Endothelial cell of umbilical vein (primary cell): ENCODE measurements around the gene HBEGF. TPM values are rescaled to one million over a fixed set of nuclear protein-coding genes. Genes with fewer than 3 reads are reported as not detected.

Experiments used
- BruUV-seq: library from RNA; stranded (reverse); fragments of 400-500 nt; replicated peaks from 2 replicates; lab custom pipeline; 2021; lab: Mats Ljungman, UMichigan
- CTCF ChIA-PET: fragments of 300-600, 350-600 bp; sonication (Branson Sonifier 250); formaldehyde crosslinking; loops from one replicate; lab custom pipeline; 2021; ENCODE audit warnings: antibody characterized with exemption, inconsistent platforms; lab: Charles Lee
- POLR2A ChIA-PET: fragments of 300-600, 350-600 bp; sonication (Branson Sonifier 250); formaldehyde crosslinking; loops from one replicate; lab custom pipeline; 2021; ENCODE audit warnings: antibody characterized with exemption, inconsistent platforms; lab: Charles Lee
- DNase-seq: peaks from one replicate; pipeline ENCODE4 v3.0.0-alpha.2; 2011; ENCODE audit warnings: low read depth, low spot score
- FAIRE-seq: peaks from 2 replicates; lab custom pipeline; 2011; peaks lifted over from hg19 to GRCh38; lab: Jason Lieb, UNC
- H2AFZ ChIP-seq: 2 replicates; pipeline ENCODE4 v1.6.0; 2012; ENCODE audit warnings: low read depth, low read length, control low read depth, inconsistent platforms
- H3K27ac ChIP-seq: 2 replicates; pipeline ENCODE4 v1.5.1; 2011; ENCODE audit warnings: low read depth, mild to moderate bottlenecking, control low read depth, low read length, moderate library complexity; ENCODE audit not compliant: insufficient read depth
- H3K27me3 ChIP-seq, 2 experiments: 2 replicates each; pipeline versions ENCODE4 v1.6.0 to v1.6.1; 2011; ENCODE audit warnings: low read length in 2 of 2, mixed read lengths in 1 of 2; ENCODE audit not compliant: control insufficient read depth in 2 of 2, insufficient read depth in 2 of 2
- H3K36me3 ChIP-seq, 2 experiments: 2 replicates in 1 of 2; 3 replicates in 1 of 2; pipeline ENCODE4 v1.5.1; 2011; ENCODE audit warnings: low read length in 2 of 2, mild to moderate bottlenecking in 1 of 2, moderate library complexity in 1 of 2; ENCODE audit not compliant: control insufficient read depth in 2 of 2, insufficient read depth in 2 of 2; ENCODE audit errors: extremely low read depth in 1 of 2
- H3K4me1 ChIP-seq: 3 replicates; pipeline ENCODE4 v1.5.1; 2011; ENCODE audit warnings: mild to moderate bottlenecking, low read length; ENCODE audit not compliant: control insufficient read depth, insufficient read depth; ENCODE audit errors: extremely low read depth
- H3K4me2 ChIP-seq: 2 replicates; pipeline ENCODE4 v1.6.1; 2011; ENCODE audit warnings: low read length, control low read depth, mixed read lengths; ENCODE audit not compliant: insufficient read depth
- H3K4me3 ChIP-seq, 3 experiments: fragments of 200-600 bp in 1 of 3; sonication (generic), shearing (Covaris generic) in 1 of 3; replicated peaks in 1 of 3; 2 replicates each; pipeline ENCODE4 v1.5.1; 2011 to 2016; ENCODE audit warnings: control low read depth in 3 of 3, low read length in 3 of 3, mild to moderate bottlenecking in 2 of 3, inconsistent platforms in 1 of 3, low read depth in 1 of 3, moderate library complexity in 1 of 3; ENCODE audit not compliant: insufficient read depth in 1 of 3
- H3K79me2 ChIP-seq: 2 replicates; pipeline ENCODE4 v1.6.0; 2012; ENCODE audit warnings: low read length, inconsistent platforms; ENCODE audit not compliant: control insufficient read depth, insufficient read depth
- H3K9ac ChIP-seq: replicated peaks from 2 replicates; pipeline ENCODE3; 2011; ENCODE audit warnings: low read length, control low read depth; ENCODE audit not compliant: insufficient read depth; ENCODE audit errors: extremely low read depth
- H3K9me1 ChIP-seq: replicated peaks from 3 replicates; pipeline ENCODE4 v1.6.0; 2011; ENCODE audit warnings: mild to moderate bottlenecking, low read length; ENCODE audit not compliant: control insufficient read depth, insufficient read depth; ENCODE audit errors: extremely low read depth
- H3K9me3 ChIP-seq: replicated peaks from 2 replicates; pipeline ENCODE4 v1.5.1; 2012; ENCODE audit warnings: low read length, inconsistent platforms; ENCODE audit not compliant: control insufficient read depth, insufficient read depth
- H4K20me1 ChIP-seq: replicated peaks from 2 replicates; pipeline ENCODE3; 2011; ENCODE audit warnings: mild to moderate bottlenecking, low read length; ENCODE audit not compliant: control insufficient read depth, insufficient read depth; ENCODE audit errors: extremely low read depth
- CTCF ChIP-seq, 2 donors: IDR thresholded peaks; 1 replicate in 1 of 2; 2 replicates in 1 of 2; pipeline ENCODE4 v1.5.1; 2011; ENCODE audit warnings: low read length in 2 of 2, mild to moderate bottlenecking in 2 of 2, moderate library complexity in 2 of 2, control low read depth in 1 of 2, inconsistent platforms in 1 of 2, low read depth in 1 of 2; ENCODE audit not compliant: insufficient read depth in 1 of 2; ENCODE audit errors: extremely low read depth in 1 of 2
- EZH2 ChIP-seq: IDR thresholded peaks from 2 replicates; pipeline ENCODE4 v1.6.1; 2012; ENCODE audit warnings: borderline replicate concordance, low read depth, mild to moderate bottlenecking, moderate library complexity, low read length, inconsistent platforms; ENCODE audit not compliant: severe bottlenecking
- FOS ChIP-seq: IDR thresholded peaks from 2 replicates; pipeline ENCODE4 v1.6.1; 2011; ENCODE audit warnings: mild to moderate bottlenecking, low read length, moderate library complexity, borderline replicate concordance; ENCODE audit not compliant: insufficient read depth
- GATA2 ChIP-seq: IDR thresholded peaks from 2 replicates; pipeline ENCODE4 v1.7.0; 2011; ENCODE audit warnings: low read depth, mild to moderate bottlenecking, moderate library complexity, mixed read lengths, low read length; ENCODE audit not compliant: insufficient read length, insufficient read depth
- JUN ChIP-seq: IDR thresholded peaks from 2 replicates; pipeline ENCODE4 v1.6.1; 2011; ENCODE audit warnings: borderline replicate concordance, low read depth; ENCODE audit not compliant: insufficient read length, insufficient read depth
- MAX ChIP-seq: IDR thresholded peaks from 2 replicates; pipeline ENCODE4 v1.6.1; 2011; ENCODE audit not compliant: insufficient read depth, insufficient read length
- MYC ChIP-seq: IDR thresholded peaks from one replicate; pipeline ENCODE4 v1.6.1; 2011; ENCODE audit warnings: mild to moderate bottlenecking, low read depth, low read length
- POLR2A ChIP-seq: IDR thresholded peaks from 2 replicates; pipeline ENCODE4 v1.6.1; 2012; ENCODE audit warnings: low read depth, mild to moderate bottlenecking, control low read depth, low read length
- POLR2AphosphoS5 ChIP-seq: IDR thresholded peaks from 2 replicates; pipeline ENCODE4 v1.6.1; 2012; ENCODE audit warnings: low read depth, mild to moderate bottlenecking, control low read depth, low read length, moderate library complexity; ENCODE audit not compliant: insufficient read depth
- dilution Hi-C: fragments of 300-500 bp; cut with MboI; formaldehyde crosslinking; loops from one replicate; pipeline ENCODE4 v1.15.0; 2019; ENCODE audit warnings: low sequenced_read_pairs; ENCODE audit not compliant: extremely low pct_ligation_motif_present
- intact Hi-C: fragments of 100-400 bp; cut with micrococcal nuclease; formaldehyde crosslinking; loops from one replicate; pipeline ENCODE4 v1.10.0; 2022
- polyA plus RNA-seq, 4 experiments: library from polyadenylated mRNA; depleted of rRNA in 3 of 4; stranded (reverse) in 3 of 4; unstranded in 1 of 4; fragments of >200 nt; gene quantifications; 2 replicates each; pipeline versions ENCODE4 v1.2.1 to v1.2.3, GENCODE V29; 2011 to 2012; ENCODE audit warnings: missing spikeins in 1 of 4
- total RNA-seq: library from RNA; stranded (reverse); gene quantifications from 2 replicates; pipeline ENCODE4 v1.2.3, GENCODE V29; 2021

The HBEGF gene
- total and polyA plus RNA-seq, 2 donors (not counting 3 experiments of a cell fraction or from before 2014, with no cell fraction given), result 33.2 to 79.8 TPM

- H3K9me1 ChIP-seq, result no peaks in the 10 kb centered on the region
- peak; percentile 99 for DNase-seq
- H3K27ac ChIP-seq, result peak overlapping the region; percentile 98
- H4K20me1 ChIP-seq, result no peaks in the 10 kb centered on the region
- peak overlapping the region in 2 of 3 experiments; percentile 10 to 18 for H3K4me3 ChIP-seq
- peak overlapping the region; percentile 79 for H3K4me2 ChIP-seq
- BruUV-seq, result TSS peak; percentile 78
- FAIRE-seq, result peak; percentile 96
- no peak for TF ChIP-seq MAX
- no peak for TF ChIP-seq MYC
- peak; percentile 91 for TF ChIP-seq JUN
- TF ChIP-seq POLR2A, result peak; percentile 65
- TF ChIP-seq POLR2AphosphoS5, result peak; percentile 76
- no peak for TF ChIP-seq EZH2
- TF ChIP-seq GATA2, result peak; percentile 87
- peak; percentile 96 for TF ChIP-seq FOS
- no peak for TF ChIP-seq CTCF (IDR thresholded peaks at IDR 0.05; ENCODE audit: extremely low read depth in 1 of 2, insufficient read depth in 1 of 2, low read depth in 1 of 2, low read length in 2 of 2)
- H3K36me3 ChIP-seq, result no peaks in the 10 kb centered on the region
- intact Hi-C loops (loop anchor here (1.0 kb wide), 9 partner anchors 11 to 66 kb away; partner anchors contain the start of gene HBEGF), dilution Hi-C loops (no loop called here)
- no peaks in the 10 kb centered on the region for H3K27me3 ChIP-seq
- H3K9ac ChIP-seq, result peak overlapping the region; percentile 88
- no peak overlapping the region for H2AFZ ChIP-seq
- CTCF ChIA-PET, result interaction anchor here (0.8 to 3.6 kb wide), 17 partner anchors 9 to 72 kb away, joined by 3 to 41 read pairs (median 4); partner anchors contain the start of genes HBEGF and PFDN1
- H3K79me2 ChIP-seq, result no peaks in the 10 kb centered on the region
- POLR2A ChIA-PET, result interaction anchor here (0.8 to 4.3 kb wide), 9 partner anchors 9 to 66 kb away, joined by 3 to 33 read pairs (median 5); partner anchors contain the start of genes HBEGF and PFDN1
- peaks cover 40% of the 10 kb centered on the region for H3K4me1 ChIP-seq
- no peaks in the 10 kb centered on the region for H3K9me3 ChIP-seq
Observed at GRCh38 chr5:140312067-140312790, 34.2 kb downstream of the HBEGF start.
